Measurements from ENCODE around the gene G0S2. TPM values are rescaled to one million over a fixed set of nuclear protein-coding genes. Genes with fewer than 3 reads are reported as not detected.

The G0S2 gene
- total and polyA plus RNA-seq, 4 donors = 9.6 to 347 (median 166) TPM

DNA sequence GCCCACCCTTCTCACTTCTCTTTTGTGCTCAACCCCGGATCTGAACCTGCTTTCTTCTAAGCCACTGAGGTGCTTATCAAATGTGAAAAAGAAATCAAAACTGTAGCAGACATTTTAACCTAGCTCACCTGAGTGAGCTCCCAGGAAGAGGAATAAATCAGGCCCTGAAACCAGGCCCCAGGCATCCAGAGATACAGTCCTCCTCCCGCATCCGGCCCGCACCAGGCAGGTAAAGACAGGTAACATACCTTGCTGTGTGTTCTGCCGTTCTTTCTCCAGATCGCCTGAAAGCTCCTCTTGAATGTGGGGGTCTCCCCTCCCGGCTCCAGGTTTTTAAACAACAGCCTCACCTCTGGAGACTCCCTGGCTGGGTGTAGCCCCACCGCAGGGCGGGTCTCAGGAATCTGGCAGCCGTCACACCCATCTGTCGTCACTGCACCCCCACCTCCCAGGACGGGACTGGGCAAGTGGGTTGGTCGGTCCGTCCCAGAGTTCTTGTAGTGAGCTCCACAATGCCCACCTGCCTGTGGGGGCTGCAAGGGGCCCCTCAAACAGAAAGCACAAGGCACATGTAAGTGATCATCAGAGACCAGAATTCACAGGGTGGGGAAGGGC is 23.0 kb upstream of the G0S2 start, which contains the start of gene LAMB3:
Gene LAMB3, minus strand, starts transcription at position 305 of the 615 bp plus-strand sequence. CDS start 1,481 bp downstream, outside the sequence.
- H3K4me1 ChIP-seq (ENCODE audit: control insufficient read depth in 4 of 4, insufficient read depth in 4 of 4, low read length in 3 of 4) = peaks cover 20 to 48% (median 40%) of the 10 kb centered on the region in 4 donors
- WGBS = 77% methylated on average over 14 of the region's 14 CpGs

DNA sequence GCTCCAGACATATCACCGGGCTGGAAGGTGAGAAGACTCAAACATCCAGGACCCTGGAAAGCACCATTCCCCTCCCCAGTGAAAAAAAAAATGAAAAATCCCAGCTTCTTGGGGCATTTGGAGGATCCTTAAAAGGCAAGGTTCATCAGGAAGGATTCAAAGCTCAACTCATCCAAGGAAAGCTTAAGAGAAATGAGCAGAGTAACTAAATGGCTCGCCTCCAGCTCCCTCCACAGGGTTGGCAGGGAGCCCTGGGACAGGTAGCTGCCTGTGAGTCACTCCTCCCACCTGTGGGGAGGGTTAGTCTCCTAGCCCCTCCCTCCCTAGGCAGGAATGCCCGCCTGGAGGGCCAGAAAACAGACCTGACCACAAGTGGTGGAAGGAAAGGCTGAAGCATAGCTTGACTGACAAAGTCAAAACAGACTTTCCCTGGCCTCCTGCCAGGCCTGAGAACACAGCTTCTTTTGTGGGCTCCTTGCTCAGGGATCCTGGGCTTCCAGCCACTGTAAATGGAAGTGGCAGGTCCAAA is 22.3 kb upstream of the G0S2 start:
- Histone ChIP-seq H3K36me3 (ENCODE audit: control insufficient read depth in 4 of 4, insufficient read depth in 3 of 4, low read depth in 1 of 4, low read length in 3 of 4) (no peaks in the 10 kb centered on the region), H3K27ac (ENCODE audit: low read depth in 1 of 2, low read length in 2 of 2) (peak overlapping the region; percentile 38 to 74), H3K4me3 (ENCODE audit: low read depth in 1 of 3, low read length in 3 of 3) (no peak overlapping the region), H3K27me3 (ENCODE audit: control insufficient read depth in 4 of 4, insufficient read depth in 4 of 4, low read length in 3 of 4) (no peaks in the 10 kb centered on the region), H3K9ac (ENCODE audit: low read depth in 1 of 2, low read length in 2 of 2) (peak overlapping the region in 1 of 2 donors; percentile 32), H3K4me1 (ENCODE audit: control insufficient read depth in 4 of 4, insufficient read depth in 4 of 4, low read length in 3 of 4) (peaks cover 25 to 53% (median 47%) of the 10 kb centered on the region in 4 donors), H3K9me3 (ENCODE audit: control insufficient read depth in 4 of 4, low read length in 3 of 4) (no peaks in the 10 kb centered on the region)
- DNase-seq (ENCODE audit: low spot score) = peak; percentile 57
- WGBS = 41% methylated on average over 3 of the region's 3 CpGs
- TF ChIP-seq, protein P1, sequence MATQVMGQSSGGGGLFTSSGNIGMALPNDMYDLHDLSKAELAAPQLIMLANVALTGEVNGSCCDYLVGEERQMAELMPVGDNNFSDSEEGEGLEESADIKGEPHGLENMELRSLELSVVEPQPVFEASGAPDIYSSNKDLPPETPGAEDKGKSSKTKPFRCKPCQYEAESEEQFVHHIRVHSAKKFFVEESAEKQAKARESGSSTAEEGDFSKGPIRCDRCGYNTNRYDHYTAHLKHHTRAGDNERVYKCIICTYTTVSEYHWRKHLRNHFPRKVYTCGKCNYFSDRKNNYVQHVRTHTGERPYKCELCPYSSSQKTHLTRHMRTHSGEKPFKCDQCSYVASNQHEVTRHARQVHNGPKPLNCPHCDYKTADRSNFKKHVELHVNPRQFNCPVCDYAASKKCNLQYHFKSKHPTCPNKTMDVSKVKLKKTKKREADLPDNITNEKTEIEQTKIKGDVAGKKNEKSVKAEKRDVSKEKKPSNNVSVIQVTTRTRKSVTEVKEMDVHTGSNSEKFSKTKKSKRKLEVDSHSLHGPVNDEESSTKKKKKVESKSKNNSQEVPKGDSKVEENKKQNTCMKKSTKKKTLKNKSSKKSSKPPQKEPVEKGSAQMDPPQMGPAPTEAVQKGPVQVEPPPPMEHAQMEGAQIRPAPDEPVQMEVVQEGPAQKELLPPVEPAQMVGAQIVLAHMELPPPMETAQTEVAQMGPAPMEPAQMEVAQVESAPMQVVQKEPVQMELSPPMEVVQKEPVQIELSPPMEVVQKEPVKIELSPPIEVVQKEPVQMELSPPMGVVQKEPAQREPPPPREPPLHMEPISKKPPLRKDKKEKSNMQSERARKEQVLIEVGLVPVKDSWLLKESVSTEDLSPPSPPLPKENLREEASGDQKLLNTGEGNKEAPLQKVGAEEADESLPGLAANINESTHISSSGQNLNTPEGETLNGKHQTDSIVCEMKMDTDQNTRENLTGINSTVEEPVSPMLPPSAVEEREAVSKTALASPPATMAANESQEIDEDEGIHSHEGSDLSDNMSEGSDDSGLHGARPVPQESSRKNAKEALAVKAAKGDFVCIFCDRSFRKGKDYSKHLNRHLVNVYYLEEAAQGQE (IDR thresholded peaks at IDR 0.05) = peak; percentile 84
- no peak for TF ChIP-seq CTCF (IDR thresholded peaks at IDR 0.05; ENCODE audit: low read depth, low read length, missing input control)
- no peak for TF ChIP-seq TAF1 (conservative IDR thresholded peaks at IDR 0.05)
- TF ChIP-seq FOXA1 (IDR thresholded peaks at IDR 0.05) = no peak
- TF ChIP-seq NR2F2 (IDR thresholded peaks at IDR 0.05) = no peak
- TF ChIP-seq, protein P2, sequence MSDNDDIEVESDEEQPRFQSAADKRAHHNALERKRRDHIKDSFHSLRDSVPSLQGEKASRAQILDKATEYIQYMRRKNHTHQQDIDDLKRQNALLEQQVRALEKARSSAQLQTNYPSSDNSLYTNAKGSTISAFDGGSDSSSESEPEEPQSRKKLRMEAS (IDR thresholded peaks at IDR 0.05) = no peak
- no peak for TF ChIP-seq ZBTB33 (IDR thresholded peaks at IDR 0.05)
- no peak for TF ChIP-seq FOXA2 (IDR thresholded peaks at IDR 0.05)
- TF ChIP-seq GABPA (IDR thresholded peaks at IDR 0.05 in 1 of 2, conservative IDR thresholded peaks at IDR 0.05 in 1 of 2) = no peak
- TF ChIP-seq SP1 (IDR thresholded peaks at IDR 0.05) = peak; percentile 54
- TF ChIP-seq RXRA (IDR thresholded peaks at IDR 0.05) = peak; percentile 35 to 41
- TF ChIP-seq HNF4A (conservative IDR thresholded peaks at IDR 0.05) = peak; percentile 44 to 51
- peak; percentile 75 for TF ChIP-seq YY1 (IDR thresholded peaks at IDR 0.05)
- peak; percentile 91 to 96 for TF ChIP-seq JUND (IDR thresholded peaks at IDR 0.05)
- no peak for TF ChIP-seq HNF4G (IDR thresholded peaks at IDR 0.05)
- peak in 1 of 2 donors; percentile 48 for TF ChIP-seq RAD21 (IDR thresholded peaks at IDR 0.05)
- TF ChIP-seq, protein P3, sequence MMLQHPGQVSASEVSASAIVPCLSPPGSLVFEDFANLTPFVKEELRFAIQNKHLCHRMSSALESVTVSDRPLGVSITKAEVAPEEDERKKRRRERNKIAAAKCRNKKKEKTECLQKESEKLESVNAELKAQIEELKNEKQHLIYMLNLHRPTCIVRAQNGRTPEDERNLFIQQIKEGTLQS (IDR thresholded peaks at IDR 0.05) = no peak

More for the DNA sequence above, 23.0 kb upstream of the G0S2 start, which contains the start of gene LAMB3:
- Histone ChIP-seq H3K27ac (ENCODE audit: low read depth in 1 of 2, low read length in 2 of 2) (peak within 1 kb of the TSS; percentile 38 to 74), H3K9me3 (ENCODE audit: control insufficient read depth in 4 of 4, low read length in 3 of 4) (no peaks in the 10 kb centered on the region), H3K27me3 (ENCODE audit: control insufficient read depth in 4 of 4, insufficient read depth in 4 of 4, low read length in 3 of 4) (no peaks in the 10 kb centered on the region), H3K9ac (ENCODE audit: low read depth in 1 of 2, low read length in 2 of 2) (peak within 1 kb of the TSS in 1 of 2 donors; percentile 32), H3K36me3 (ENCODE audit: control insufficient read depth in 4 of 4, insufficient read depth in 3 of 4, low read depth in 1 of 4, low read length in 3 of 4) (no peaks in the 10 kb centered on the region), H3K4me3 (ENCODE audit: low read depth in 1 of 3, low read length in 3 of 3) (no peak within 1 kb of the TSS)
- no peak for TF ChIP-seq GABPA (IDR thresholded peaks at IDR 0.05 in 1 of 2, conservative IDR thresholded peaks at IDR 0.05 in 1 of 2)
- TF ChIP-seq HNF4A (conservative IDR thresholded peaks at IDR 0.05) = no peak
- TF ChIP-seq YY1 (IDR thresholded peaks at IDR 0.05) = no peak
- no peak for TF ChIP-seq JUND (IDR thresholded peaks at IDR 0.05)
- TF ChIP-seq, protein P1 (IDR thresholded peaks at IDR 0.05) = no peak
- TF ChIP-seq FOXA2 (IDR thresholded peaks at IDR 0.05) = no peak
- DNase-seq (ENCODE audit: low spot score) = no peak
